Anterior cingulate cortex (tissue), 58 donors: Measurements from ENCODE around the gene ADPRS.
A peak's percentile ranks its signal among the peaks of the same experiment; 100 is the strongest.

Experiments
- DNase-seq, 58 donors: peaks; one replicate each; lab custom pipeline; 2025; lab: John Stamatoyannopoulos, UW

ADPRS gene

GRCh38 chr1:36087233-36088123, 1.2 kb upstream of the ADPRS start:
- no peak for DNase-seq

- DNase-seq = no peak
Observed at GRCh38 chr1:36088265-36088576, 471 bp upstream of the ADPRS start.

- DNase-seq = no peak
Observed at GRCh38 chr1:36089393-36090121, 865 bp downstream of the ADPRS start.

GRCh38 chr1:36091141-36091540, 2.4 kb downstream of the ADPRS start:
- no peak for DNase-seq

- DNase-seq = no peak
Observed at GRCh38 chr1:36091698-36092097, 3.0 kb downstream of the ADPRS start.

- DNase-seq = no peak
Observed at GRCh38 chr1:36092166-36092797, 3.6 kb downstream of the ADPRS start.

GRCh38 chr1:36092798-36093185, 4.1 kb downstream of the ADPRS start:
- DNase-seq = no peak

GRCh38 chr1:36093226-36093625, 4.5 kb downstream of the ADPRS start:
- DNase-seq = peak in 4 of 58 donors; percentile 38 to 70 (median 53)

- DNase-seq = peak in 57 of 58 donors; percentile 15 to 94 (median 75)
Observed at GRCh38 chr1:36093929-36094328, 5.2 kb downstream of the ADPRS start.

GRCh38 chr1:36094621-36095061, 5.9 kb downstream of the ADPRS start:
- DNase-seq = peak in 1 of 58 donors; percentile 31

- no peak for DNase-seq
Observed at GRCh38 chr1:36095760-36096405, 7.2 kb downstream of the ADPRS start.

- DNase-seq = no peak
Observed at GRCh38 chr1:36096500-36097432, 8.1 kb downstream of the ADPRS start.

- DNase-seq = no peak
Observed at GRCh38 chr1:36097693-36098585, 9.2 kb downstream of the ADPRS start.

GRCh38 chr1:36098650-36099365, 10.1 kb downstream of the ADPRS start:
- DNase-seq = no peak

- peak in 51 of 58 donors; percentile 8 to 78 (median 37) for DNase-seq
Observed at GRCh38 chr1:36099681-36100341, 11.1 kb downstream of the ADPRS start.

GRCh38 chr1:36100376-36100775, 11.7 kb downstream of the ADPRS start:
- no peak for DNase-seq

- no peak for DNase-seq
Observed at GRCh38 chr1:36101546-36101945, 12.9 kb downstream of the ADPRS start.
